Liver (tissue), 3 donors: Measurements from ENCODE around the gene SYCN.

Source experiments
- ATF3 ChIP-seq: IDR thresholded peaks from 2 replicates; pipeline ENCODE4 v1.6.1; 2016; ENCODE audit warnings: antibody characterized with exemption
- CTCF ChIP-seq: fragments of 150-350 bp; IDR thresholded peaks from 2 replicates; pipeline ENCODE4 v1.5.1; 2017; ENCODE audit warnings: improper control_type of control experiment, low read depth, low read length; ENCODE audit not compliant: missing input control
- FOXA1 ChIP-seq: IDR thresholded peaks from 2 replicates; pipeline ENCODE4 v1.6.1; 2016; ENCODE audit warnings: antibody characterized with exemption
- GABPA ChIP-seq, 2 donors: IDR thresholded peaks in 1 of 2; conservative IDR thresholded peaks in 1 of 2; 2 replicates each; pipeline ENCODE4 v1.6.1; 2016; ENCODE audit warnings: antibody characterized with exemption in 2 of 2, mild to moderate bottlenecking in 1 of 2, moderate library complexity in 1 of 2
- HNF4G ChIP-seq: IDR thresholded peaks from 2 replicates; pipeline ENCODE4 v1.6.1; 2016; ENCODE audit warnings: antibody characterized with exemption
- JUND ChIP-seq, 2 donors: IDR thresholded peaks; 2 replicates each; pipeline ENCODE4 v1.6.1; 2016; ENCODE audit warnings: antibody characterized with exemption in 2 of 2
- MAX ChIP-seq: IDR thresholded peaks from 2 replicates; pipeline ENCODE4 v1.6.1; 2016; ENCODE audit warnings: antibody characterized with exemption
- NR2F2 ChIP-seq: IDR thresholded peaks from 2 replicates; pipeline ENCODE4 v1.6.1; 2016; ENCODE audit warnings: antibody characterized with exemption
- RAD21 ChIP-seq, 2 donors: IDR thresholded peaks; 2 replicates each; pipeline ENCODE4 v1.6.1; 2016; ENCODE audit warnings: antibody characterized with exemption in 2 of 2, mild to moderate bottlenecking in 2 of 2
- REST ChIP-seq: IDR thresholded peaks from 2 replicates; pipeline ENCODE4 v1.6.1; 2016; ENCODE audit warnings: antibody characterized with exemption, mild to moderate bottlenecking
- SP1 ChIP-seq: IDR thresholded peaks from 2 replicates; pipeline ENCODE4 v1.6.1; 2018; ENCODE audit warnings: antibody characterized with exemption, mild to moderate bottlenecking
- TAF1 ChIP-seq: conservative IDR thresholded peaks from 2 replicates; pipeline ENCODE4 v1.6.1; 2016; ENCODE audit warnings: antibody characterized with exemption, mild to moderate bottlenecking
- YY1 ChIP-seq: IDR thresholded peaks from 2 replicates; pipeline ENCODE4 v1.6.1; 2016; ENCODE audit warnings: antibody characterized with exemption, mild to moderate bottlenecking
- ZBTB33 ChIP-seq: IDR thresholded peaks from 2 replicates; pipeline ENCODE4 v1.6.1; 2016; ENCODE audit warnings: antibody characterized with exemption
- donor health status: healthy.
- donor health status: healthy.

GRCh38 chr19:39238209-39238608 is 34.1 kb upstream of the SYCN start:
- no peak for TF ChIP-seq CTCF
- TF ChIP-seq ATF3: no peak
- TF ChIP-seq JUND (IDR thresholded peaks at IDR 0.05): no peak
- TF ChIP-seq GABPA (IDR thresholded peaks at IDR 0.05 in 1 of 2, conservative IDR thresholded peaks at IDR 0.05 in 1 of 2): no peak
- TF ChIP-seq ZBTB33: no peak
- no peak for TF ChIP-seq TAF1
- no peak for TF ChIP-seq MAX
- no peak for TF ChIP-seq FOXA1
- TF ChIP-seq SP1: no peak
- no peak for TF ChIP-seq NR2F2
- TF ChIP-seq REST: no peak
- no peak for TF ChIP-seq RAD21 (IDR thresholded peaks at IDR 0.05)
- TF ChIP-seq YY1: no peak
- TF ChIP-seq HNF4G: no peak
